Measurements from ENCODE around the gene CTR9. TPM values are rescaled to one million over a fixed set of nuclear protein-coding genes. Genes with fewer than 3 reads are reported as not detected.

The CTR9 gene
- total and polyA plus RNA-seq, 2 experiments from 2014 or later, result 29.0 to 32.7 TPM

GRCh38 chr11:10823152-10823579 lies 72.1 kb downstream of the CTR9 start:
- no peaks in the 10 kb centered on the region for H3K9me2 ChIP-seq (ENCODE audit: insufficient read depth)

More at GRCh38 chr11:10823152-10823579, 72.1 kb downstream of the CTR9 start:
- ATAC-seq (no peak), DNase-seq (ENCODE audit: low spot score) (no peak)
- Mint-ChIP-seq H3K27ac (no peak overlapping the region), H3K4me3 (no peak overlapping the region), H3K4me1 (no peaks in the 10 kb centered on the region), H3K9me3 (no peaks in the 10 kb centered on the region), H3K36me3 (ENCODE audit: low read depth) (no peaks in the 10 kb centered on the region), H3K27me3 (ENCODE audit: insufficient read depth, low read depth, poor library complexity) (no peaks in the 10 kb centered on the region)
- no peak for TF ChIP-seq POLR2AphosphoS5 (IDR thresholded peaks at IDR 0.05; ENCODE audit: low read depth)
- TF ChIP-seq EZH2phosphoT487 (IDR thresholded peaks at IDR 0.05; ENCODE audit: unreplicated experiment), result no peak
- no peak for TF ChIP-seq REST (IDR thresholded peaks at IDR 0.05; ENCODE audit: unreplicated experiment)
- TF ChIP-seq CTCF (conservative IDR thresholded peaks at IDR 0.05; ENCODE audit: low read depth in 2 of 2), result no peak
- TF ChIP-seq ZNF331 (CRISPR knock-in tag; IDR thresholded peaks at IDR 0.05; ENCODE audit: low read depth), result no peak
- TF ChIP-seq NANOG (IDR thresholded peaks at IDR 0.05; ENCODE audit: borderline replicate concordance), result no peak
- no peak for TF ChIP-seq STAT1 (IDR thresholded peaks at IDR 0.05; ENCODE audit: unreplicated experiment)
- no peak for TF ChIP-seq JUNB (IDR thresholded peaks at IDR 0.05; ENCODE audit: unreplicated experiment)
- TF ChIP-seq ZNF114 (CRISPR knock-in tag; IDR thresholded peaks at IDR 0.05), result no peak
- no peak for TF ChIP-seq CREB1 (CRISPR knock-in tag; IDR thresholded peaks at IDR 0.05; ENCODE audit: low read depth)
- TF ChIP-seq EZH2 (IDR thresholded peaks at IDR 0.05; ENCODE audit: low read depth, unreplicated experiment), result no peak
- no peak for TF ChIP-seq ETS1 (IDR thresholded peaks at IDR 0.05)
- no peak for TF ChIP-seq ZNF462 (CRISPR knock-in tag; IDR thresholded peaks at IDR 0.05)
- no peak overlapping the region for H3K27ac ChIP-seq (ENCODE audit: low read depth)
- no peaks in the 10 kb centered on the region for H3K4me1 ChIP-seq (ENCODE audit: insufficient read depth)
- H3K4me3 ChIP-seq, result no peak overlapping the region
- no peaks in the 10 kb centered on the region for H3K36me3 ChIP-seq (ENCODE audit: insufficient read depth)
- H4K20me1 ChIP-seq (replicated peaks; ENCODE audit: insufficient read depth), result no peaks in the 10 kb centered on the region
- H3K4me2 ChIP-seq, result no peak overlapping the region
- no peak overlapping the region for H2AFZ ChIP-seq
- H3K79me2 ChIP-seq (replicated peaks; ENCODE audit: insufficient read depth), result no peaks in the 10 kb centered on the region
- H3K27me3 ChIP-seq (ENCODE audit: insufficient read depth), result no peaks in the 10 kb centered on the region
- H3F3A ChIP-seq (replicated peaks; ENCODE audit: low read depth), result no peaks in the 10 kb centered on the region

Data from GM23338 (cell line).